Nucleus accumbens (tissue), 56 donors: ENCODE results near the gene ROR1.
A peak's percentile ranks its signal among the peaks of the same experiment; 100 is the strongest.

Source experiments
- DNase-seq, 56 donors: peaks; one replicate each; lab custom pipeline; 2025; lab: John Stamatoyannopoulos, UW

The ROR1 gene

GRCh38 chr1:63847308-63847910 is 73.6 kb downstream of the ROR1 start:
- DNase-seq = peak in 12 of 56 donors; percentile 5 to 54 (median 23)

GRCh38 chr1:63848733-63849132 is 74.9 kb downstream of the ROR1 start:
- no peak for DNase-seq

- DNase-seq = no peak
Measured at GRCh38 chr1:63849149-63849548, 75.3 kb downstream of the ROR1 start.

DNA sequence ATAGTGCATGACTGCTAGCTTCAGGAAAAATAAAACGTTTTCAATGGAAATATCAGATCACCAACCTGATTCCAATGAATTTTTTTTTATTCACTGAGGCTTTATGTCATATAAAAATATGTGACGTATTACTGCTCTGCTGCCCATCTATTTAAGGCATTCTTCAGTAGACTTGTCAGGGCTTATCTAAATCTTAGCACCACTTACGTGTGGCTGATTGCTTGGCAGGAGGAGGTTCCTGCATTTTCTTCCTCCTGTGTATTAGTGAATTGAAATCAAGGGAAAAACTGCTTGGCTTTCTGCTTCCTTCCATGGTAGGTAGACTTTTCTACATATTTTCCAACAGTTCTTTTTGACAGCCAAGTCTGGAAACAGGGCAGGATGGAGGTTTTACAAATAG is 80.3 kb downstream of the ROR1 start:
- no peak for DNase-seq

GRCh38 chr1:63855942-63856341 is 82.1 kb downstream of the ROR1 start:
- no peak for DNase-seq

GRCh38 chr1:63856924-63857323 is 83.1 kb downstream of the ROR1 start:
- no peak for DNase-seq

- DNase-seq = no peak
Measured at GRCh38 chr1:63857478-63857877, 83.7 kb downstream of the ROR1 start.

DNA sequence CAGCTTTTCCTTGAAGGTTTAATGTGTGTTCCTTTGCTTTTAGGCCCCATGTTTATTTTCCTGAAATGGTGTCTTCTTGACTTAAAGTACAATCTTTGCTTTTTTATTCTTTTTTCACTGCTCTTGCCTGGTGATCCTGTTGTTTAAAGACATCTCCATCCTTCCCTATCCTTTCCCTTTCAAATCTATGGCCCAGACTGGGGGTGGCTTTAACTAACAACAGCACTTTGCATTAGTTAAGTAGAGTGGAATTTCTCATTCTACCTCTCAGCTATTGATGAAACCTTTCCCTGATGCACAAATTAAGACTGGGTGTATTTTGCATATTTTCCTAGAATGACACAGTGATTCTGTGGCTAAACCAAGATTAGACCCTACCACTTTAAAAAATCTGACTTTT is 84.3 kb downstream of the ROR1 start:
- no peak for DNase-seq

DNA sequence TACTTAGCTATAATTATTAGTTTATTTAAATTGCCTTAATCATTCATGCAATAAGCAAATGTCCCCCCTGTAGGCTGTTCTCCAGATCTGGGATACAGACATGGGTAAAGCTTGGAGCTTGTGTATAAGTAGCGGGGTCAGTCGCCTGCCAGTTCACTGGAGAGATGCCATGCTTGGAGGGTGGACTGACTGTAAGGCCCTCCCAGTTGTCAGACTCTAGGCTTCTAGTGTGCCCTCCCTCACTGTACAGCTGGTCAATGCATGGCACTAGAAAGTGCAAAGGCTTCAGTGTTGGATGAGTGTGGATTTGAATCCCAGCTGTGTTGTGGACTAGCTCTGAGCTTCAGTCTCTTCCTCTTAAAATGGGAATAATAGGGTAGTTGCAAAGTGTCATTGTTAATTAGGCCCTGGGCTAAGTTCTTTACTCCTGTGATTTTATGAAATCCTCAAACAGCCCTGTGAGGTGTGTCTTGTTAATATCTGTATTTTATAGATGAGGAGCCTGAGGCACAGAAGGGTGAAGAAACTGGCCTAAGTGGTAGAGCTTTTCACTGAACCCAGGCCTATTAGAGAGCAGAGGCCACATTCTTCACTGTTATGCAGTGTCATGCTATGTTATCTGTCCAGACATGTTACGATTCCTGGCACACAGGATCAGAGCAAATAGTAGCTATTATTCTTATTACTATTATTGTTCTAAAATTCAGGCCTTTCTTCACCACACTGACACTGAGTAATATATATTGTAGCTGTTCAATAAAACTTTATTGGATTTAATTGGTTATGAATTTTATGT is 85.9 kb downstream of the ROR1 start:
- no peak for DNase-seq

- no peak for DNase-seq
Measured at GRCh38 chr1:63861052-63861691, 87.4 kb downstream of the ROR1 start.

DNA sequence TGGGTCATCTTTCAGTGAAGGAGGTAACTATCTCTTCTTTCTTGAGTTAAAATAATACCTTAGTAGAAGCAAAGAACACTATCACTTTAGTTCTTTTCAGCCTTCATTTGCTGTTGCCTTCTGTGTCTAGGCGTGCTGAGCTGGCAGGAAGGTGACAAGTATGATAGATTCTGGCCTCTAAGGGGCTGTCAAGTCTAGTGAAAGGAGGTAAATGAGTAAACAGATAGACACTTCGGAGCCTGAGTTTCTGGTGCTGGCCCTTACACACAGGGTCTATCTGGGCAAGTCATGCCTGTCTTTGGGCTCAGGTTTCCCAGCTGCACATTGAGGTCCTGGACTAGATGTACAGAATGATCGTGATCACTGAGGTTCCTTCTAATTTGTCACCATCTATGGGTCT is 89.3 kb downstream of the ROR1 start:
- DNase-seq = no peak

DNA sequence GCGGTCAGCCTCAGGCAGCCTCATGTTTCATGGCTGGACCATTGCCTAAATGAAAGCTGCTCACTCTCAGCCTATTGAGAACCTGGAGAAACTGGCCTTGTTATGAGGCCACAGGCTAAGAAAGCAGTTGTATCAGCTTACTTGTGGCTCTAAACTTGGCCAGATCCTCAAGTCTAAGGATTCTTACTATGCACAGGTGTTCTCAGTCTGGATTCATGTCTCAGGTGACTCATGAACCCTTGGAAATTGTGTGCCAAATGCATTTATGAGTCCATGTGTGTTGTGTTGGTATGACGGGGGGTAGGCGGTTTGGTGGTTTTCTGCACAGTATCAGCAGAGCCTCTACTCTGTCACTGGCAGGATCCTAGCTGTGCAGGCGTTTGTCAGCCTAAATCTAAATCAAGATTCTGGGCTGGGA is 90.4 kb downstream of the ROR1 start:
- no peak for DNase-seq

- no peak for DNase-seq
Measured at GRCh38 chr1:63865561-63865960, 91.7 kb downstream of the ROR1 start.

- DNase-seq = peak in 1 of 56 donors; percentile 11
Measured at GRCh38 chr1:63866084-63866483, 92.3 kb downstream of the ROR1 start.

- DNase-seq = peak in 2 of 56 donors; percentile 9 to 16
Measured at GRCh38 chr1:63867429-63868176, 93.8 kb downstream of the ROR1 start.

- no peak for DNase-seq
Measured at GRCh38 chr1:63868268-63868781, 94.5 kb downstream of the ROR1 start.

DNA sequence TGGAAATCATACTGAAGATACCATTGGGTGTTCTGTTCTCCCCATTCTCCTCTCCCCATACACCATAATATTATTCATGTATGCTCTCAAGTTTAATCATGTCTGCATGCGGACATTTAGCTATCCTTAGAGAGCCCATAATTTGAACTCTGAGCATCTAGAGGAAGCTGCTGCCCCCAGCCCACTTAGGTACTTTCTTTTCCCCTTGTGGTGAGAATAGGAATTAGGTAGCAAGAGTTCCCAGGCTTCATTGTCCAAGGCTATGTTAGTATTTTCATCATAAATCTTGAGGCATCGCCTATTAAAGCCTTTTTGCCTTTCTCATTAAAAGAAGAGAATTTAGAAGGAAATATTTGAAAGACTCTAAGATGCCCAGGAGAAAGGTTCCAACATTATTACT is 96.3 kb downstream of the ROR1 start:
- DNase-seq = no peak

- DNase-seq = no peak
Measured at GRCh38 chr1:63871463-63871862, 97.6 kb downstream of the ROR1 start.

DNA sequence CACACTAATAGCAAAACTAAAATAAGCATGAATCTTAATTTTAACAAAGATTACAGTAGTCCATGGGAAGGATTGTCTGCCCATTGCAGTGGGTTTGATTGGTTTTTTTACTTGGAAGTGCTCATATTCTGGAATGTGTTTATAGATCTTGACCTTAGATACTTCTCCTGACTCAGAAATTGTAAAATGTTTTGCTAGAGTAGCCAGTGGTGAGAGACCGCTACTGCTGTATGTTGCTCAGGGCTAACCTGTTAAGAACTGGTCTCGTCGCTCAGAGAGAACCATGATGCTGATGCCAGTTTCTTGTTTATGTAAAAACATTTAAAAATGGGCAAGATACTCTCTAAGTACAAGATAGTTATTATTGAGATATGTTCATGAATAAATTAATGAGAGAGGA is 99.9 kb downstream of the ROR1 start:
- DNase-seq = no peak

DNA sequence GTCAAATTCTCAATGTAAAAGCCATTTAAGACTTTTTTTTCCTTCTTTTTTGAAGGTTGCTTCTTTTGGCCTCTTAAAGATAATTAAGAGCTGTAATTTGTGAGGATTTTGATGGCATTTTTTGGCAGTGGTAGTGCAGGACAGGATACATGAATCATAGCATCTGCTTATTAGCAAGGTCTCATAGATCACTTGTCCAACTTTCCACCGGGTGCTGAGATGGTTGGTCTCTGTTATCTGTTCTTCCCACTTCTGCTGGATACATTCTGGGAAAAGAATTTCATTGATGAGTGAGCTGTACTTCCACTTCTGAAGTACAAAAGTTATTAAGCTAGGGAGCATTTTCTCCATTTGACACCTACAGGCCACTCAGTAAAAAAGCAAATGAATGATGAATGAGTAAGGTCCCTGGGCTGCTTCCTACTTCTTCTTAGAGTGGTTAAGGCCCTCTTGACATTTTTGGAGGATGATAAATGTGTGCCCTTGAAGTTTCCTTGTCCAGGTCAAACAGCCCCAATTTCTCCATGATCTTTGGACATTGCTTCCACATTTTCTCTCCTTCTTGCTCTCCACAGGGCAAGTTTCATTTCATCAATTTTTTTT is 100.6 kb downstream of the ROR1 start:
- DNase-seq = no peak
